Liver (tissue), 9 donors: ENCODE data around the gene ZNF622. TPM values are rescaled to one million over a fixed set of nuclear protein-coding genes. Genes with fewer than 3 reads are reported as not detected.

Source experiments
- DNase-seq: peaks from one replicate; pipeline ENCODE4 v3.0.0-alpha.2; 2017; ENCODE audit warnings: low spot score
- H3K27ac ChIP-seq, 2 donors: one replicate each; pipeline ENCODE4 v1.7.0; 2013; ENCODE audit warnings: inconsistent platforms in 2 of 2, low read length in 2 of 2, control low read depth in 1 of 2, low read depth in 1 of 2, mild to moderate bottlenecking in 1 of 2
- H3K27me3 ChIP-seq, 4 donors: one replicate each; pipeline versions ENCODE4 v1.6.1 to v1.7.0; 2013; ENCODE audit warnings: low read length in 3 of 4, inconsistent platforms in 1 of 4, mild to moderate bottlenecking in 1 of 4, moderate library complexity in 1 of 4; ENCODE audit not compliant: control insufficient read depth in 4 of 4, insufficient read depth in 4 of 4
- H3K36me3 ChIP-seq, 4 donors: one replicate each; pipeline versions ENCODE4 v1.6.1 to v1.7.0; 2013; ENCODE audit warnings: low read length in 3 of 4, mild to moderate bottlenecking in 3 of 4, low read depth in 1 of 4, moderate library complexity in 1 of 4; ENCODE audit not compliant: control insufficient read depth in 4 of 4, insufficient read depth in 3 of 4
- H3K4me1 ChIP-seq, 4 donors: one replicate each; pipeline versions ENCODE4 v1.6.1 to v1.7.0; 2013; ENCODE audit warnings: low read length in 3 of 4, mild to moderate bottlenecking in 3 of 4, moderate library complexity in 1 of 4; ENCODE audit not compliant: control insufficient read depth in 4 of 4, insufficient read depth in 4 of 4
- H3K4me3 ChIP-seq, 3 donors: one replicate each; pipeline versions ENCODE4 v1.6.1 to v1.7.0; 2013; ENCODE audit warnings: low read length in 3 of 3, control low read depth in 1 of 3, low read depth in 1 of 3, mild to moderate bottlenecking in 1 of 3
- H3K9ac ChIP-seq, 2 donors: one replicate each; pipeline ENCODE4 v1.7.0; 2013; ENCODE audit warnings: low read length in 2 of 2, mild to moderate bottlenecking in 2 of 2, moderate library complexity in 2 of 2, control low read depth in 1 of 2, low read depth in 1 of 2
- H3K9me3 ChIP-seq, 4 donors: one replicate each; pipeline versions ENCODE4 v1.6.1 to v1.7.0; 2013; ENCODE audit warnings: low read length in 3 of 4; ENCODE audit not compliant: control insufficient read depth in 4 of 4
- EGR1 ChIP-seq, 2 donors: IDR thresholded peaks; 2 replicates each; pipeline ENCODE4 v1.6.1; 2016 to 2018; ENCODE audit warnings: antibody characterized with exemption in 2 of 2, low read depth in 2 of 2
- FOXA1 ChIP-seq: IDR thresholded peaks from 2 replicates; pipeline ENCODE4 v1.6.1; 2016; ENCODE audit warnings: antibody characterized with exemption
- FOXA2 ChIP-seq: IDR thresholded peaks from 2 replicates; pipeline ENCODE4 v1.6.1; 2016; ENCODE audit warnings: antibody characterized with exemption
- GABPA ChIP-seq, 2 donors: IDR thresholded peaks in 1 of 2; conservative IDR thresholded peaks in 1 of 2; 2 replicates each; pipeline ENCODE4 v1.6.1; 2016; ENCODE audit warnings: antibody characterized with exemption in 2 of 2, mild to moderate bottlenecking in 1 of 2, moderate library complexity in 1 of 2
- HNF4A ChIP-seq, 2 donors: conservative IDR thresholded peaks; 2 replicates each; pipeline ENCODE4 v1.6.1; 2016; ENCODE audit warnings: antibody characterized with exemption in 2 of 2, mild to moderate bottlenecking in 2 of 2
- HNF4G ChIP-seq: IDR thresholded peaks from 2 replicates; pipeline ENCODE4 v1.6.1; 2016; ENCODE audit warnings: antibody characterized with exemption
- JUND ChIP-seq, 2 donors: IDR thresholded peaks; 2 replicates each; pipeline ENCODE4 v1.6.1; 2016; ENCODE audit warnings: antibody characterized with exemption in 2 of 2
- MAX ChIP-seq: IDR thresholded peaks from 2 replicates; pipeline ENCODE4 v1.6.1; 2016; ENCODE audit warnings: antibody characterized with exemption
- NR2F2 ChIP-seq: IDR thresholded peaks from 2 replicates; pipeline ENCODE4 v1.6.1; 2016; ENCODE audit warnings: antibody characterized with exemption
- RAD21 ChIP-seq, 2 donors: IDR thresholded peaks; 2 replicates each; pipeline ENCODE4 v1.6.1; 2016; ENCODE audit warnings: antibody characterized with exemption in 2 of 2, mild to moderate bottlenecking in 2 of 2
- RXRA ChIP-seq, 2 donors: IDR thresholded peaks; 2 replicates each; pipeline ENCODE4 v1.6.1; 2017 to 2018; ENCODE audit warnings: antibody characterized with exemption in 2 of 2, mild to moderate bottlenecking in 1 of 2
- SP1 ChIP-seq: IDR thresholded peaks from 2 replicates; pipeline ENCODE4 v1.6.1; 2018; ENCODE audit warnings: antibody characterized with exemption, mild to moderate bottlenecking
- TAF1 ChIP-seq: conservative IDR thresholded peaks from 2 replicates; pipeline ENCODE4 v1.6.1; 2016; ENCODE audit warnings: antibody characterized with exemption, mild to moderate bottlenecking
- YY1 ChIP-seq: IDR thresholded peaks from 2 replicates; pipeline ENCODE4 v1.6.1; 2016; ENCODE audit warnings: antibody characterized with exemption, mild to moderate bottlenecking
- ZBTB33 ChIP-seq: IDR thresholded peaks from 2 replicates; pipeline ENCODE4 v1.6.1; 2016; ENCODE audit warnings: antibody characterized with exemption
- WGBS: extraction: QIAGEN DNeasy Blood & Tissue Kit; methylation state at CpG from one replicate; pipeline ENCODE4 v1.1.7; 2013; 5-methylcytosine and 5-hydroxymethylcytosine counted together
- polyA plus RNA-seq, 2 donors: library from polyadenylated mRNA; stranded (reverse) in 1 of 2; unstranded in 1 of 2; fragments of 200-250 nt in 1 of 2; fragments of >200 nt in 1 of 2; fragmentation: Nextera tagmentation in 1 of 2; extraction: Ambion mirVana in 1 of 2; gene quantifications; one replicate each; pipeline versions ENCODE4 v1.2.1 to v1.2.3, GENCODE V29; 2013 to 2015
- total RNA-seq, 2 donors: library from RNA; depleted of rRNA; stranded (reverse); fragments of >200 nt; gene quantifications; one replicate each; pipeline ENCODE4 v1.2.3, GENCODE V29; 2014
- TF ChIP-seq, protein P1 (sequence below): IDR thresholded peaks from 2 replicates; pipeline ENCODE4 v1.6.1; 2016; ENCODE audit warnings: antibody characterized with exemption, mild to moderate bottlenecking
- TF ChIP-seq, protein P2 (sequence below): fragments of 150-350 bp; IDR thresholded peaks from 2 replicates; pipeline ENCODE4 v1.5.1; 2017; ENCODE audit warnings: improper control_type of control experiment, low read depth, low read length; ENCODE audit not compliant: missing input control
- TF ChIP-seq, protein P3 (sequence below): IDR thresholded peaks from 2 replicates; pipeline ENCODE4 v1.6.1; 2016; ENCODE audit warnings: antibody characterized with exemption
- donor health status: healthy.
- donor health status: healthy.
- donor health status: healthy.
- donor health status: healthy.
- donor health status: healthy.

The ZNF622 gene
- total and polyA plus RNA-seq, 4 donors = 12.8 to 18.7 (median 16.4) TPM

- DNase-seq = no peak
- Histone ChIP-seq H3K4me3 (no peak overlapping the region), H3K9ac (no peak overlapping the region), H3K4me1 (no peaks in the 10 kb centered on the region), H3K27me3 (no peaks in the 10 kb centered on the region), H3K36me3 (peaks cover 12 to 44% (median 38%) of the 10 kb centered on the region in 4 donors), H3K9me3 (no peaks in the 10 kb centered on the region), H3K27ac (no peak overlapping the region)
- 91% methylated on average over 5 of the region's 5 CpGs for WGBS
- no peak for TF ChIP-seq TAF1
- TF ChIP-seq FOXA2 = no peak
- TF ChIP-seq, protein P1, sequence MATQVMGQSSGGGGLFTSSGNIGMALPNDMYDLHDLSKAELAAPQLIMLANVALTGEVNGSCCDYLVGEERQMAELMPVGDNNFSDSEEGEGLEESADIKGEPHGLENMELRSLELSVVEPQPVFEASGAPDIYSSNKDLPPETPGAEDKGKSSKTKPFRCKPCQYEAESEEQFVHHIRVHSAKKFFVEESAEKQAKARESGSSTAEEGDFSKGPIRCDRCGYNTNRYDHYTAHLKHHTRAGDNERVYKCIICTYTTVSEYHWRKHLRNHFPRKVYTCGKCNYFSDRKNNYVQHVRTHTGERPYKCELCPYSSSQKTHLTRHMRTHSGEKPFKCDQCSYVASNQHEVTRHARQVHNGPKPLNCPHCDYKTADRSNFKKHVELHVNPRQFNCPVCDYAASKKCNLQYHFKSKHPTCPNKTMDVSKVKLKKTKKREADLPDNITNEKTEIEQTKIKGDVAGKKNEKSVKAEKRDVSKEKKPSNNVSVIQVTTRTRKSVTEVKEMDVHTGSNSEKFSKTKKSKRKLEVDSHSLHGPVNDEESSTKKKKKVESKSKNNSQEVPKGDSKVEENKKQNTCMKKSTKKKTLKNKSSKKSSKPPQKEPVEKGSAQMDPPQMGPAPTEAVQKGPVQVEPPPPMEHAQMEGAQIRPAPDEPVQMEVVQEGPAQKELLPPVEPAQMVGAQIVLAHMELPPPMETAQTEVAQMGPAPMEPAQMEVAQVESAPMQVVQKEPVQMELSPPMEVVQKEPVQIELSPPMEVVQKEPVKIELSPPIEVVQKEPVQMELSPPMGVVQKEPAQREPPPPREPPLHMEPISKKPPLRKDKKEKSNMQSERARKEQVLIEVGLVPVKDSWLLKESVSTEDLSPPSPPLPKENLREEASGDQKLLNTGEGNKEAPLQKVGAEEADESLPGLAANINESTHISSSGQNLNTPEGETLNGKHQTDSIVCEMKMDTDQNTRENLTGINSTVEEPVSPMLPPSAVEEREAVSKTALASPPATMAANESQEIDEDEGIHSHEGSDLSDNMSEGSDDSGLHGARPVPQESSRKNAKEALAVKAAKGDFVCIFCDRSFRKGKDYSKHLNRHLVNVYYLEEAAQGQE = no peak
- no peak for TF ChIP-seq FOXA1
- TF ChIP-seq, protein P2, sequence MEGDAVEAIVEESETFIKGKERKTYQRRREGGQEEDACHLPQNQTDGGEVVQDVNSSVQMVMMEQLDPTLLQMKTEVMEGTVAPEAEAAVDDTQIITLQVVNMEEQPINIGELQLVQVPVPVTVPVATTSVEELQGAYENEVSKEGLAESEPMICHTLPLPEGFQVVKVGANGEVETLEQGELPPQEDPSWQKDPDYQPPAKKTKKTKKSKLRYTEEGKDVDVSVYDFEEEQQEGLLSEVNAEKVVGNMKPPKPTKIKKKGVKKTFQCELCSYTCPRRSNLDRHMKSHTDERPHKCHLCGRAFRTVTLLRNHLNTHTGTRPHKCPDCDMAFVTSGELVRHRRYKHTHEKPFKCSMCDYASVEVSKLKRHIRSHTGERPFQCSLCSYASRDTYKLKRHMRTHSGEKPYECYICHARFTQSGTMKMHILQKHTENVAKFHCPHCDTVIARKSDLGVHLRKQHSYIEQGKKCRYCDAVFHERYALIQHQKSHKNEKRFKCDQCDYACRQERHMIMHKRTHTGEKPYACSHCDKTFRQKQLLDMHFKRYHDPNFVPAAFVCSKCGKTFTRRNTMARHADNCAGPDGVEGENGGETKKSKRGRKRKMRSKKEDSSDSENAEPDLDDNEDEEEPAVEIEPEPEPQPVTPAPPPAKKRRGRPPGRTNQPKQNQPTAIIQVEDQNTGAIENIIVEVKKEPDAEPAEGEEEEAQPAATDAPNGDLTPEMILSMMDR = no peak
- no peak for TF ChIP-seq SP1
- no peak for TF ChIP-seq NR2F2
- no peak for TF ChIP-seq MAX
- no peak for TF ChIP-seq RXRA (IDR thresholded peaks at IDR 0.05)
- TF ChIP-seq RAD21 (IDR thresholded peaks at IDR 0.05) = no peak
- no peak for TF ChIP-seq GABPA (IDR thresholded peaks at IDR 0.05 in 1 of 2, conservative IDR thresholded peaks at IDR 0.05 in 1 of 2)
- TF ChIP-seq HNF4G = no peak
- TF ChIP-seq, protein P3, sequence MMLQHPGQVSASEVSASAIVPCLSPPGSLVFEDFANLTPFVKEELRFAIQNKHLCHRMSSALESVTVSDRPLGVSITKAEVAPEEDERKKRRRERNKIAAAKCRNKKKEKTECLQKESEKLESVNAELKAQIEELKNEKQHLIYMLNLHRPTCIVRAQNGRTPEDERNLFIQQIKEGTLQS = no peak
- TF ChIP-seq HNF4A (conservative IDR thresholded peaks at IDR 0.05) = no peak
- TF ChIP-seq JUND (IDR thresholded peaks at IDR 0.05) = no peak
- TF ChIP-seq YY1 = no peak
- no peak for TF ChIP-seq EGR1 (IDR thresholded peaks at IDR 0.05; ENCODE audit: low read depth in 2 of 2)
Measured at GRCh38 chr5:16446993-16447392, 18.6 kb downstream of the ZNF622 start.

GRCh38 chr5:16437977-16438376 is 27.6 kb downstream of the ZNF622 start:
- WGBS = 81% methylated on average over 1 of the region's 1 CpG
- Histone ChIP-seq H3K9me3 (no peaks in the 10 kb centered on the region), H3K27ac (no peak overlapping the region), H3K4me3 (no peak overlapping the region), H3K9ac (no peak overlapping the region), H3K36me3 (no peaks in the 10 kb centered on the region), H3K4me1 (no peaks in the 10 kb centered on the region), H3K27me3 (no peaks in the 10 kb centered on the region)
- no peak for DNase-seq
- no peak for TF ChIP-seq NR2F2
- TF ChIP-seq HNF4A (conservative IDR thresholded peaks at IDR 0.05) = no peak
- TF ChIP-seq, protein P1 = no peak
- TF ChIP-seq ZBTB33 = no peak
- TF ChIP-seq, protein P3 = no peak
- TF ChIP-seq TAF1 = no peak
- TF ChIP-seq, protein P2 = no peak
- TF ChIP-seq YY1 = no peak
- no peak for TF ChIP-seq RXRA (IDR thresholded peaks at IDR 0.05)
- no peak for TF ChIP-seq MAX
